Tibial nerve (tissue), 4 donors: ENCODE results near the gene TRMT1. TPM values are rescaled to one million over a fixed set of nuclear protein-coding genes. Genes with fewer than 3 reads are reported as not detected.
A peak's percentile ranks its signal among the peaks of the same experiment; 100 is the strongest.

Experiments used
- DNase-seq, 2 donors: peaks; one replicate each; pipeline ENCODE4 v3.0.0-alpha.2; 2019; ENCODE audit warnings: low spot score in 2 of 2
- H3K27ac ChIP-seq, 4 donors: fragments of 200-600 bp; sonication (generic) in 3 of 4; one replicate each; pipeline ENCODE4 v1.5.1; 2017 to 2019; ENCODE audit warnings: mild to moderate bottlenecking in 1 of 4
- H3K27me3 ChIP-seq, 2 donors: fragments of 200-600 bp; sonication (generic) in 1 of 2; one replicate each; pipeline versions ENCODE4 v1.5.1 to v1.6.0; 2017 to 2019
- H3K36me3 ChIP-seq, 3 donors: fragments of 200-600 bp; sonication (generic); one replicate each; pipeline ENCODE4 v1.5.1; 2018 to 2019
- H3K4me1 ChIP-seq, 4 donors: fragments of 200-600 bp; sonication (generic) in 3 of 4; one replicate each; pipeline ENCODE4 v1.5.1; 2017 to 2019
- H3K4me3 ChIP-seq, 4 donors: fragments of 200-600 bp; sonication (generic) in 3 of 4; one replicate each; pipeline ENCODE4 v1.5.1; 2017 to 2019; ENCODE audit warnings: mild to moderate bottlenecking in 1 of 4, moderate library complexity in 1 of 4
- H3K9me3 ChIP-seq, 4 donors: fragments of 200-600 bp; sonication (generic) in 3 of 4; one replicate each; pipeline ENCODE4 v1.5.1; 2017 to 2019
- EP300 ChIP-seq, 2 donors: sonication (generic); formaldehyde crosslinking; IDR thresholded peaks; one replicate each; pipeline ENCODE4 v1.6.1; 2017; ENCODE audit warnings: antibody characterized with exemption in 2 of 2, mild to moderate bottlenecking in 1 of 2
- POLR2A ChIP-seq, 2 donors: fragments of 450-650 bp; IDR thresholded peaks; one replicate each; pipeline ENCODE4 v1.6.1; 2017; ENCODE audit warnings: antibody characterized with exemption in 2 of 2, mild to moderate bottlenecking in 2 of 2, moderate library complexity in 2 of 2
- WGBS, 2 donors: methylation state at CpG; one replicate each; pipeline ENCODE4 v1.1.5; 2018; 5-methylcytosine and 5-hydroxymethylcytosine counted together
- total RNA-seq, 4 donors: library from RNA; depleted of rRNA; stranded (reverse); fragments of >200 nt; gene quantifications; one replicate each; pipeline ENCODE4 v1.1.0, GENCODE V29; 2016
- TF ChIP-seq, protein P1 (sequence below), 5 experiments: fragments of 200-600 bp in 3 of 5; fragments of 450-650 bp in 2 of 5; sonication (generic) in 3 of 5; IDR thresholded peaks; one replicate each; pipeline ENCODE4 v1.5.1; 2016 to 2019; ENCODE audit warnings: antibody characterized with exemption in 5 of 5, mild to moderate bottlenecking in 3 of 5, moderate library complexity in 2 of 5

Gene TRMT1
- total RNA-seq, 4 donors from 2014 or later: 38.4 to 92.7 (median 49.2) TPM

DNA sequence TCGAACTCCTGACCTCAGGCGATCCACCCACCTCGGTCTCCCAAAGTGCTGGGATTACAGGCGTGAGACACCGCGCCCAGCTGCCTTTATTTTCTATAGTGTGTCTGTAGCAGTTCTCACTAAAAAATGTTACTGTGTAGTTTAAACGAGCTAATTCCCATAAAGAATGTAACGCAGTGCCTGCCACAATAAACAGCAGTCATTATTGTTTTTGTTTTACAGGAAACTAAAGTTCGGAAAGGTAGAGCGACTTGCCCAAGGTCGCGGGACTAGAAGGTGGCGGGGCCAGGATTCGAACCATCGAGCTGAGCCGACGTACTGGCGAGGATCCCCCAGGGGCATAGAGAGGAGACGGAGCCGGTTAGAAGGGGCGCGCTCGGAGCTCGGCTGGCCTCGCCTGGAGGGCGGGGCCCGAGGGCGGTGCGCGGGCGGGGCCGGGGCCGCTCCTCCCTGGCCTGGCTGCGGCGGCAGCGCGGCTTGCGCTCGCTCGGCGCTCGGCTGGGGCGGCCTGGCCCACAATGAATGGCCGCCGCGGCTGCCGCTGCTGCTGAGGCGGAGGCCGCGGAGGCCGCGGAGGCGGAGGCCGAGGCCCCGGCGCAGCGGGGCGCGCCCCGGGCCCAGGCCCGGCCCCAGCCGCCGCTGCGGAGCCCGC, 1.4 kb upstream of the TRMT1 start, which contains the start of gene NACC1:
Gene NACC1, plus strand, starts transcription at position 493 of the 652 bp plus-strand sequence. CDS start 16,944 bp downstream, outside the sequence.
- peaks cover 0 to 70% (median 26%) of the 10 kb centered on the region in 4 donors for H3K4me1 ChIP-seq
- WGBS, 2 donors: 5 to 10% methylated on average over 25 to 35 of the region's 65 CpGs

DNA sequence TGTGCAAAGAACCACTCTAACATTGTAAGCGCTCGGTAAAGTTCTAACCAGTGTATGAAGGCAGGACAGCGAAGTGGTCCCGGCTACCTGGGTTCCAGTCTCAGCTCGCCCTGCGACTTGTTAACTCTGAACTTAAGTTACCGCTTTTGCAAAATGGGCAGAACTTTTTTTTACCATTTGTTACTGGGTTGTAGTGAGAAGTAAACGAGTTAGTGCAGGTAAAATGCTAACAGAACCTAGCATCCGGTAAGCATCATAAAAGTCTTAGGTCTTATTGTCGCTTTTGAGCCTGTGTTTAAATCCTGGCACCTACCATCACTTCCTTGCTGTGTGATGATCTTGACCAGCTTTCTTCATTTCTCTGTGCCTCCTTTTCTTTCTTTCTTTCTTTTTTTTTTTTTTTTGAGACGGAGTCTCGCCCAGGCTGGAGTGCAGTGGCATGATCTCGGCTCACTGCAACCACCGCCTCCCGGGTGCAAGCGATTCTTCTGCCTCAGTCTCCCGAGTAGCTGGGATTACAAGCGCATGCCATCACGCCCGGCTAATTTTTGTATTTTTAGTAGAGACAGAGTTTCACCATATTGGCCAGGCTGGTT, 734 bp upstream of the TRMT1 start:
- Histone ChIP-seq H3K27me3 (no peaks in the 10 kb centered on the region), H3K4me3 (peak overlapping the region; percentile 80 to 99 (median 88)), H3K4me1 (peaks cover 0 to 66% (median 26%) of the 10 kb centered on the region in 4 donors), H3K36me3 (peaks cover 0 to 35% (median 5%) of the 10 kb centered on the region in 3 donors), H3K27ac (peak overlapping the region in 3 of 4 donors; percentile 61 to 77 (median 71)), H3K9me3 (no peaks in the 10 kb centered on the region)
- WGBS, 2 donors: 16 to 19% methylated on average over 20 of the region's 20 CpGs
- DNase-seq: no peak
- TF ChIP-seq POLR2A (IDR thresholded peaks at IDR 0.05) (no peak), EP300 (IDR thresholded peaks at IDR 0.05) (no peak)
- TF ChIP-seq, protein P1, sequence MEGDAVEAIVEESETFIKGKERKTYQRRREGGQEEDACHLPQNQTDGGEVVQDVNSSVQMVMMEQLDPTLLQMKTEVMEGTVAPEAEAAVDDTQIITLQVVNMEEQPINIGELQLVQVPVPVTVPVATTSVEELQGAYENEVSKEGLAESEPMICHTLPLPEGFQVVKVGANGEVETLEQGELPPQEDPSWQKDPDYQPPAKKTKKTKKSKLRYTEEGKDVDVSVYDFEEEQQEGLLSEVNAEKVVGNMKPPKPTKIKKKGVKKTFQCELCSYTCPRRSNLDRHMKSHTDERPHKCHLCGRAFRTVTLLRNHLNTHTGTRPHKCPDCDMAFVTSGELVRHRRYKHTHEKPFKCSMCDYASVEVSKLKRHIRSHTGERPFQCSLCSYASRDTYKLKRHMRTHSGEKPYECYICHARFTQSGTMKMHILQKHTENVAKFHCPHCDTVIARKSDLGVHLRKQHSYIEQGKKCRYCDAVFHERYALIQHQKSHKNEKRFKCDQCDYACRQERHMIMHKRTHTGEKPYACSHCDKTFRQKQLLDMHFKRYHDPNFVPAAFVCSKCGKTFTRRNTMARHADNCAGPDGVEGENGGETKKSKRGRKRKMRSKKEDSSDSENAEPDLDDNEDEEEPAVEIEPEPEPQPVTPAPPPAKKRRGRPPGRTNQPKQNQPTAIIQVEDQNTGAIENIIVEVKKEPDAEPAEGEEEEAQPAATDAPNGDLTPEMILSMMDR (IDR thresholded peaks at IDR 0.05): no peak

More for the DNA sequence above, 1.4 kb upstream of the TRMT1 start, which contains the start of gene NACC1:
- DNase-seq: peak; percentile 71
- H3K4me3 ChIP-seq: peak within 1 kb of the TSS; percentile 80 to 99 (median 92)
- no peaks in the 10 kb centered on the region for H3K27me3 ChIP-seq
- H3K9me3 ChIP-seq: no peaks in the 10 kb centered on the region
- TF ChIP-seq, protein P1 (IDR thresholded peaks at IDR 0.05): peak in 1 of 5 experiments; percentile 26
- TF ChIP-seq EP300 (IDR thresholded peaks at IDR 0.05) (peak in 1 of 2 donors; percentile 45), POLR2A (IDR thresholded peaks at IDR 0.05) (no peak)
- peaks cover 0 to 28% (median 0%) of the 10 kb centered on the region in 3 donors for H3K36me3 ChIP-seq
- peak within 1 kb of the TSS in 3 of 4 donors; percentile 61 to 84 (median 77) for H3K27ac ChIP-seq

DNA sequence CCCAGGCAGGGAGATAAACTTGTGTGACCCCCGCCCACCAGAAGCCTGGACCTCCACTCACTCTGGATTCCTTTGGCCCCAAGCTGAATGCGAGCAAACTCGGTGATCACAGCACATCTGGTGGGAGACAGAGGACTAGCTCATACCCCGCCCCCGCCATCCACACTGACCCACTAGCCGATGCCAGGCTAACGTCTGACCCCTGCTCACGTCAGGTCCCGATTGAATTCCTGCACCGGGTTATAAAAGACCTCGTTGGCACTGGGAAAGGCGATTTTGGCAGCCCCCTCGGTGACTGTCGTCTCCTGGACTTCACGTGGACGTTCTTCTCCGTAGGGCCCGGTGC, 631 bp downstream of the TRMT1 start:
- TF ChIP-seq POLR2A (IDR thresholded peaks at IDR 0.05) (no peak), EP300 (IDR thresholded peaks at IDR 0.05) (no peak)
- TF ChIP-seq, protein P1 (IDR thresholded peaks at IDR 0.05): no peak
- peaks cover 0 to 43% (median 5%) of the 10 kb centered on the region in 3 donors for H3K36me3 ChIP-seq
- peaks cover 0 to 52% (median 26%) of the 10 kb centered on the region in 4 donors for H3K4me1 ChIP-seq
- H3K4me3 ChIP-seq: peak overlapping the region; percentile 80 to 99 (median 88)
- no peaks in the 10 kb centered on the region for H3K27me3 ChIP-seq
- DNase-seq: no peak
- H3K9me3 ChIP-seq: no peaks in the 10 kb centered on the region
- WGBS, 2 donors: 3 to 5% methylated on average over 7 to 18 of the region's 18 CpGs
- peak overlapping the region in 2 of 4 donors; percentile 71 to 77 for H3K27ac ChIP-seq

DNA sequence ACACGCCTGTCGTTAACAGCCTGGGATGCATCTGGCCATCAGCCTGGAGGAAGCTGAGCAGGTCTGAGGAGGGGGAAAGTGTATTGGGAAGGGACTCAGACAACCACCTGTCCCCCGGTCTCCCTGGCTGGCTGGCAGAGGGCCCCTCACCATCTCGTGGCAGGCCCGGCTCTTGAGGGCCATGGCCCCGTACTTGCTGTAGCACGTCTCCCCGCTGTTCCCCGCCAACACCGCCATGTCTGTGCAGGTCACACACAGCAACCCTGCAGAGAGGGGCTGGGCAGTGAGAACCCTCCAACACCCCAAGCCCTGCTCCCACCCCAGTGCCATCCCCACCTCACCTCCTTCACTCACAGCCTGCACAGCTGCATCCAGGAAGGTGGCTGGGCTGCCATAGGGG, 4.0 kb downstream of the TRMT1 start:
- Histone ChIP-seq H3K4me3 (no peak overlapping the region), H3K27me3 (no peaks in the 10 kb centered on the region), H3K27ac (no peak overlapping the region), H3K36me3 (peaks cover 0 to 72% (median 5%) of the 10 kb centered on the region in 3 donors), H3K9me3 (no peaks in the 10 kb centered on the region), H3K4me1 (peaks cover 0 to 24% (median 12%) of the 10 kb centered on the region in 4 donors)
- 87 to 90% methylated on average over 10 of the region's 10 CpGs for WGBS, 2 donors
- no peak for DNase-seq
- TF ChIP-seq EP300 (IDR thresholded peaks at IDR 0.05) (no peak), POLR2A (IDR thresholded peaks at IDR 0.05) (no peak)
- TF ChIP-seq, protein P1 (IDR thresholded peaks at IDR 0.05): no peak

DNA sequence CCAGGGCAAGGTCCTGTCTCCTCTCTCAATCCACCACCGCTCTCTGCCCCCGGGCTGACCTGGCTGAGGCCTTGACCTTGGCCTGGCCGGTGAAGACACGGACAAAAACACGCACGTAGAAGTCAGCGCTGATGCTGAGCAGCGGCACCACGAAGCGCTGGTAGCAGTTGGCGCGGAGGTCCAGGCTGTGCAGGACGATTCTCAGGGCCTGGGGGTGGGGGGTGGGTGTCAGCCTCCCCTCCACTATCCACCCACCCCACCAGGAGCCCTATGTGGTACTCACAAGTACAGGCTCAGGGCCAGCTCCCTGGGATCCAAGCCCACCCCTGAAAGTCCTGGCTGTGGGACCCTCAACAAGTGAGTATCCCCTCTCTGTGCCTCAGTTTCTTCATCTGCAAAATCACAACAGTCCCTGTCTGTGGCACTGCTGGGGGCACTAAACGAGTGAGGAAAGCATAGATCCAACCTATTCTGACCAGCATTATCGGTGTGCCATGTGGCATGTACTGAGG, 6.4 kb downstream of the TRMT1 start:
- DNase-seq: no peak
- 80 to 91% methylated on average over 15 of the region's 15 CpGs for WGBS, 2 donors
- no peak for TF ChIP-seq POLR2A (IDR thresholded peaks at IDR 0.05)
- TF ChIP-seq, protein P1 (IDR thresholded peaks at IDR 0.05): no peak
- no peak for TF ChIP-seq EP300 (IDR thresholded peaks at IDR 0.05)
- H3K36me3 ChIP-seq: peaks cover 0 to 91% (median 5%) of the 10 kb centered on the region in 3 donors
- no peak overlapping the region for H3K4me3 ChIP-seq
- H3K27ac ChIP-seq: no peak overlapping the region
- H3K9me3 ChIP-seq: no peaks in the 10 kb centered on the region
- peaks cover 0 to 4% (median 0%) of the 10 kb centered on the region in 4 donors for H3K4me1 ChIP-seq
- H3K27me3 ChIP-seq: no peaks in the 10 kb centered on the region
